Endothelial cell of umbilical vein (primary cell): ENCODE measurements around the gene LRRC56.

ENCODE experiments used
- EZH2 ChIP-seq: IDR thresholded peaks from 2 replicates; pipeline ENCODE4 v1.6.1; 2012; ENCODE audit warnings: borderline replicate concordance, low read depth, mild to moderate bottlenecking, moderate library complexity, low read length, inconsistent platforms; ENCODE audit not compliant: severe bottlenecking
- FOS ChIP-seq: IDR thresholded peaks from 2 replicates; pipeline ENCODE4 v1.6.1; 2011; ENCODE audit warnings: mild to moderate bottlenecking, low read length, moderate library complexity, borderline replicate concordance; ENCODE audit not compliant: insufficient read depth
- JUN ChIP-seq: IDR thresholded peaks from 2 replicates; pipeline ENCODE4 v1.6.1; 2011; ENCODE audit warnings: borderline replicate concordance, low read depth; ENCODE audit not compliant: insufficient read length, insufficient read depth
- MYC ChIP-seq: IDR thresholded peaks from one replicate; pipeline ENCODE4 v1.6.1; 2011; ENCODE audit warnings: mild to moderate bottlenecking, low read depth, low read length
- POLR2A ChIP-seq: IDR thresholded peaks from 2 replicates; pipeline ENCODE4 v1.6.1; 2012; ENCODE audit warnings: low read depth, mild to moderate bottlenecking, control low read depth, low read length
- POLR2AphosphoS5 ChIP-seq: IDR thresholded peaks from 2 replicates; pipeline ENCODE4 v1.6.1; 2012; ENCODE audit warnings: low read depth, mild to moderate bottlenecking, control low read depth, low read length, moderate library complexity; ENCODE audit not compliant: insufficient read depth
- TF ChIP-seq, protein P1 (sequence below), 2 donors: IDR thresholded peaks; 1 replicate in 1 of 2; 2 replicates in 1 of 2; pipeline ENCODE4 v1.5.1; 2011; ENCODE audit warnings: low read length in 2 of 2, mild to moderate bottlenecking in 2 of 2, moderate library complexity in 2 of 2, control low read depth in 1 of 2, inconsistent platforms in 1 of 2, low read depth in 1 of 2; ENCODE audit not compliant: insufficient read depth in 1 of 2; ENCODE audit errors: extremely low read depth in 1 of 2
- TF ChIP-seq, protein P2 (sequence below): IDR thresholded peaks from 2 replicates; pipeline ENCODE4 v1.6.1; 2011; ENCODE audit not compliant: insufficient read depth, insufficient read length

DNA sequence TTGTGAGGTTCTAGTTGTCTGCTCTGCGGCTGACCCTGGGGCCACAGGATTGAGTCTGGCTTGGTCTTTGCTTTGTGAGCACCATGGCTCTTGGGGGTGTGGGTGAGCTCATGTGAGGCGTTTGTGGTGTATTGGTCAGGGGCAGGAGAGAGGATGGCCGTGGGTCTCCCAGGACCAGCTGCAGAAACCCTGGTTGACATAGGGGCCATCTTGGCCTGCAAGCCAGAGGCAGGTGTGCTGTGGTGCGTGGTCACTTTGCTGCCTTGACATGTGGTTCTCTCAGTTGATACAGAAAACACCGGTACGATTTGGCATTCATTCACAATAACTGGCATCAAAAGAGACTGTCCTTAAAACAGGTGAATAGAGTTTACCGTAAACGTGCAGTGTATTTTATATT is 50.2 kb downstream of the LRRC56 start:
- TF ChIP-seq MYC (no peak), JUN (no peak), EZH2 (no peak), POLR2A (no peak), POLR2AphosphoS5 (no peak), FOS (no peak)
- TF ChIP-seq, protein P1, sequence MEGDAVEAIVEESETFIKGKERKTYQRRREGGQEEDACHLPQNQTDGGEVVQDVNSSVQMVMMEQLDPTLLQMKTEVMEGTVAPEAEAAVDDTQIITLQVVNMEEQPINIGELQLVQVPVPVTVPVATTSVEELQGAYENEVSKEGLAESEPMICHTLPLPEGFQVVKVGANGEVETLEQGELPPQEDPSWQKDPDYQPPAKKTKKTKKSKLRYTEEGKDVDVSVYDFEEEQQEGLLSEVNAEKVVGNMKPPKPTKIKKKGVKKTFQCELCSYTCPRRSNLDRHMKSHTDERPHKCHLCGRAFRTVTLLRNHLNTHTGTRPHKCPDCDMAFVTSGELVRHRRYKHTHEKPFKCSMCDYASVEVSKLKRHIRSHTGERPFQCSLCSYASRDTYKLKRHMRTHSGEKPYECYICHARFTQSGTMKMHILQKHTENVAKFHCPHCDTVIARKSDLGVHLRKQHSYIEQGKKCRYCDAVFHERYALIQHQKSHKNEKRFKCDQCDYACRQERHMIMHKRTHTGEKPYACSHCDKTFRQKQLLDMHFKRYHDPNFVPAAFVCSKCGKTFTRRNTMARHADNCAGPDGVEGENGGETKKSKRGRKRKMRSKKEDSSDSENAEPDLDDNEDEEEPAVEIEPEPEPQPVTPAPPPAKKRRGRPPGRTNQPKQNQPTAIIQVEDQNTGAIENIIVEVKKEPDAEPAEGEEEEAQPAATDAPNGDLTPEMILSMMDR (IDR thresholded peaks at IDR 0.05; ENCODE audit: extremely low read depth in 1 of 2, insufficient read depth in 1 of 2, low read depth in 1 of 2, low read length in 2 of 2): no peak
- TF ChIP-seq, protein P2, sequence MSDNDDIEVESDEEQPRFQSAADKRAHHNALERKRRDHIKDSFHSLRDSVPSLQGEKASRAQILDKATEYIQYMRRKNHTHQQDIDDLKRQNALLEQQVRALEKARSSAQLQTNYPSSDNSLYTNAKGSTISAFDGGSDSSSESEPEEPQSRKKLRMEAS: no peak
